Neutrophil (primary cell): ENCODE data around the gene ENKUR.

Experiments
- H3K27ac ChIP-seq: fragments of 200-600 bp; sonication (generic); 2 replicates; pipeline ENCODE4 v1.5.1; 2016; ENCODE audit warnings: mild to moderate bottlenecking, moderate library complexity
- H3K27me3 ChIP-seq: fragments of 200-600 bp; sonication (generic); 2 replicates; pipeline ENCODE4 v1.6.0; 2016; ENCODE audit warnings: mild to moderate bottlenecking
- H3K36me3 ChIP-seq: fragments of 200-600 bp; sonication (generic); 2 replicates; pipeline ENCODE4 v1.5.1; 2017
- H3K4me1 ChIP-seq, 2 experiments: fragments of 200-600 bp in 1 of 2; sonication (generic) in 1 of 2; 1 replicate in 1 of 2; 2 replicates in 1 of 2; pipeline versions ENCODE4 v1.5.1 to v1.6.1; 2013 to 2016; ENCODE audit warnings: low read depth in 1 of 2, low read length in 1 of 2, mild to moderate bottlenecking in 1 of 2, moderate library complexity in 1 of 2; ENCODE audit not compliant: control insufficient read depth in 1 of 2, insufficient read depth in 1 of 2
- H3K4me3 ChIP-seq, 2 experiments: fragments of 200-600 bp in 1 of 2; sonication (generic) in 1 of 2; 1 replicate in 1 of 2; 2 replicates in 1 of 2; pipeline ENCODE4 v1.5.1; 2013 to 2016; ENCODE audit warnings: low read depth in 1 of 2, low read length in 1 of 2, mild to moderate bottlenecking in 1 of 2, moderate library complexity in 1 of 2
- H3K9me3 ChIP-seq: fragments of 200-600 bp; sonication (generic); 2 replicates; pipeline ENCODE4 v1.5.1; 2016
- TF ChIP-seq, protein P1 (sequence below): fragments of 200-600 bp; sonication (generic); IDR thresholded peaks from 2 replicates; pipeline ENCODE4 v1.5.1; 2016; ENCODE audit warnings: antibody characterized with exemption

ENKUR gene

DNA sequence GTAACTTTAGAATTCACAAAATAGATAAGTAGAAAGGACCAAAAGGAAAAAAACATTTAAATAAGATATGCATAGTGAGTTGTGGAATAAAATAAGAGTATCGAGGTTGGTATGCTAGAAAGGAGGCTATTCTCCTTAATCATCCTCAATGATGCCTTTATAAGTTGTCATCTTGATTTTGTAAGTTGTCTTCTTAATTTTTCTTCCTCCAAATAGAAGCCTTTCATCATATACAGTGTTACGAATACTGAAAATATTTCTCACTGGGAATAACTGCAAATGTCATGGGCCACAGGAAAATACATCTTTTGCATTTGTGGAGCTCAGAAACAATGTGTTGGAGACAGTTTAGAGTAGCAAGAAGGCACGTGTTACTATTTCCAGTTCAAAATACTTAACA lies 32.0 kb downstream of the ENKUR start:
- Histone ChIP-seq H3K36me3 (no peaks in the 10 kb centered on the region), H3K27me3 (peaks cover 2% of the 10 kb centered on the region), H3K4me1 (no peaks in the 10 kb centered on the region), H3K27ac (no peak overlapping the region), H3K9me3 (no peaks in the 10 kb centered on the region), H3K4me3 (no peak overlapping the region)
- TF ChIP-seq, protein P1, sequence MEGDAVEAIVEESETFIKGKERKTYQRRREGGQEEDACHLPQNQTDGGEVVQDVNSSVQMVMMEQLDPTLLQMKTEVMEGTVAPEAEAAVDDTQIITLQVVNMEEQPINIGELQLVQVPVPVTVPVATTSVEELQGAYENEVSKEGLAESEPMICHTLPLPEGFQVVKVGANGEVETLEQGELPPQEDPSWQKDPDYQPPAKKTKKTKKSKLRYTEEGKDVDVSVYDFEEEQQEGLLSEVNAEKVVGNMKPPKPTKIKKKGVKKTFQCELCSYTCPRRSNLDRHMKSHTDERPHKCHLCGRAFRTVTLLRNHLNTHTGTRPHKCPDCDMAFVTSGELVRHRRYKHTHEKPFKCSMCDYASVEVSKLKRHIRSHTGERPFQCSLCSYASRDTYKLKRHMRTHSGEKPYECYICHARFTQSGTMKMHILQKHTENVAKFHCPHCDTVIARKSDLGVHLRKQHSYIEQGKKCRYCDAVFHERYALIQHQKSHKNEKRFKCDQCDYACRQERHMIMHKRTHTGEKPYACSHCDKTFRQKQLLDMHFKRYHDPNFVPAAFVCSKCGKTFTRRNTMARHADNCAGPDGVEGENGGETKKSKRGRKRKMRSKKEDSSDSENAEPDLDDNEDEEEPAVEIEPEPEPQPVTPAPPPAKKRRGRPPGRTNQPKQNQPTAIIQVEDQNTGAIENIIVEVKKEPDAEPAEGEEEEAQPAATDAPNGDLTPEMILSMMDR, result no peak

DNA sequence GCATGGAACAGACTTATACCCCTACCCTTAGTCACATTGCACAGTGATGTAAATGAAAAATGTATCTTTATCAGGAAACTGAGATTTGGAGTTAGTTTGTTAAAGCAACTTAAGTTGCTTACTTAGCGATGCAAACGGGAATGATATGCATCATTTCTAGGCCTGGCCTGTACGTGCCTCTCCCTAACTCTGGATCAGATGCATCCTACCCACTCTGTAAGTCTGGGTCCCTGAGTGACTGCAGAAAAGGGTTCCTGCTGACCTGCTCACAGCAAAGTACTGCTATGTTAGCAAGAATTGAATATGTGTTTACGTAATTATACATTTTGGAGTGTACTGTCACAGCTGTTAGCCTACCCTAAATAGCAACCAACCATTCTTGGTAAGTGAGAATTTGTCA lies 32.8 kb downstream of the ENKUR start:
- H3K27me3 ChIP-seq, result no peaks in the 10 kb centered on the region
- no peaks in the 10 kb centered on the region for H3K36me3 ChIP-seq
- no peaks in the 10 kb centered on the region for H3K9me3 ChIP-seq
- H3K4me1 ChIP-seq, result no peaks in the 10 kb centered on the region
- H3K27ac ChIP-seq, result no peak overlapping the region
- TF ChIP-seq, protein P1, result no peak
- no peak overlapping the region for H3K4me3 ChIP-seq

DNA sequence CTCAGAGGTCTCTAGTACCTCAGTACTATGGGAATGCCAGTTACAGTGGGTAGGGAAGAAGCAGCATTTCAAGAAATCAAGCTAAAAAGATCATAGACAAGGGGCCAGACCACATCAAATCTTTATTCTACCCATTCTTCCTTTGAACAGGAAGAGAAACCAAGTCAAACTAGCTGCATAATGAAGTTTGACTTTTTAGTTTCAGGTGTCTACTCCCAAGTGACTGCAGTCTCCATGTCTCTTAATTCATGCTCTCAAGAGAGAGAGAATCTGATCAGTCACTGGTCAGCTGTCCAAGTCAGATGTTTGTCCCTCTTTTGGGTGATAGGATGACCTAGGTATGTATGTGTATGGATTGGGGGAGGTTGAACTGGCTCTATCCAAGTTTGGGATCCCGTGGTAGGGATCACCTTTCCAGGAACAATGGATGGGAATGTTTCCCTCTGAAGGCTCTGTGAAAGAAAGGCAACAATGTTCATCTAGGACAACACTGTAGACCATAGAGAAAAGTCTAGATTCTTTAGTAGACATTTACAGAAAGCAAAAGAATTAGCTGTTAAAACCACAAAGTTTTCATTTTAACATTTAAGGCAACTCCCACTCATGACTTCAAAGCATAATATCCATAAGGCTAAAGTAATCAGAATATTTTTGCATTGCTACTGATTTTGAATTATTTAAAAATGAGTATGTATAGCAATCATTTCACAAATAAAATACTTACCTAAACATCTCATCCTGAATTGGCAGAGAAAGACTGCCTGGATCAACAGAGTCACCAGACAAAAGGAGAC lies 33.4 kb downstream of the ENKUR start:
- Histone ChIP-seq H3K27ac (no peak overlapping the region), H3K27me3 (no peaks in the 10 kb centered on the region), H3K4me3 (no peak overlapping the region), H3K9me3 (no peaks in the 10 kb centered on the region), H3K36me3 (no peaks in the 10 kb centered on the region), H3K4me1 (no peaks in the 10 kb centered on the region)
- TF ChIP-seq, protein P1, result no peak

DNA sequence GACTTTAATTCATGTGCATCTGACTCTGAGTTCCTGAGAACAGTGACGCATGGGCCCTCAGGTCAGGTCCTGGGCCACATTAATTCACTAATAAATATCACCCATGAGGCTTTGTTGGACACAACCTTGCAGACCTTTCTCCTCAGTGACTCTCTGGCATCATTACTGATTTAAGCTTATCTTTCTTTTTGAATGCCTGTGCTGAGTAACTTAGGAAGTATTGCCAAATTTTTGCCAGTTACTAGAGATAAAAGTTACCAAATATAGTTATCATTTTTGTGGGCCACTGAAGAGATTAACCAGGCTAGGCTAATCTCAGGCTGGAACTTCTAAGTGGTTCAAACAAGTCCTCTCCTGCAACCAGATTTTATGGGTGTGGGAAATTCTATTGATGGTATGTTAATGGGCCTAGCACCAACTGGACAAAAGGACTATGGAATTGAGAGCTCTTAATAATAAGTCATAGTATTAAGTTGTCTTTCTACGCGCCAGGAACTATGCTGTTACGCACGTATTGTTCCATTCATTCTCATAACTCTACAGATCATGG lies 34.7 kb downstream of the ENKUR start:
- no peak overlapping the region for H3K4me3 ChIP-seq
- no peaks in the 10 kb centered on the region for H3K4me1 ChIP-seq
- H3K27ac ChIP-seq, result no peak overlapping the region
- H3K36me3 ChIP-seq, result no peaks in the 10 kb centered on the region
- TF ChIP-seq, protein P1, result no peak
- H3K27me3 ChIP-seq, result no peaks in the 10 kb centered on the region
- H3K9me3 ChIP-seq, result no peaks in the 10 kb centered on the region

DNA sequence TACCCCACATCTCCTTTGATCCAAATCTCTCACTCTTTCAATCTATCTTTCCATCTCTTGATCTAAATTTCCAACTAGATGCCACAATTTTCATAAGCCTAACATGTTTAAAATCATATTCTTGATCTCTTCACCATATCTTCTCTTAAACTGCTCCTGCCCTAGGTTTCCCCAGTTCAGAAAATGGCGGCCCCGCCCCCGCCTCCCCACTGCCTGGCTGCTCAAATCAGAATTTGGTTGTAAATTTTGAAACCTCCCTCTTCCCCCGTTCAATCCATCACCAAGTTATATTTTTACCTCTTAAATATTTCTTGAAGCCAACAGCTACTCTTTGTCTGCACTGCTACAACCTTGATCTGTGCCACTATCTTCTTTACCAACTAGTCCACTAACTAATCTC lies 36.3 kb downstream of the ENKUR start:
- Histone ChIP-seq H3K27me3 (no peaks in the 10 kb centered on the region), H3K4me3 (no peak overlapping the region), H3K36me3 (no peaks in the 10 kb centered on the region), H3K4me1 (no peaks in the 10 kb centered on the region), H3K9me3 (no peaks in the 10 kb centered on the region), H3K27ac (no peak overlapping the region)
- TF ChIP-seq, protein P1, result no peak
